Glutamatergic neuron (in vitro differentiated cells): ENCODE measurements around the gene RBM5. TPM values are rescaled to one million over a fixed set of nuclear protein-coding genes. Genes with fewer than 3 reads are reported as not detected.
A peak's percentile ranks its signal among the peaks of the same experiment; 100 is the strongest.

ENCODE experiments used
- DNase-seq: peaks from one replicate; pipeline ENCODE4 v3.0.0; 2022
- H3K27ac Mint-ChIP-seq: one replicate; pipeline ENCODE4 v1.8.0; 2020; ENCODE audit warnings: mild to moderate bottlenecking, mixed read lengths, inconsistent platforms; ENCODE audit not compliant: unreplicated experiment
- H3K27me3 Mint-ChIP-seq: one replicate; pipeline ENCODE4 v1.8.0; 2020; ENCODE audit warnings: mild to moderate bottlenecking, moderate library complexity, mixed read lengths, inconsistent platforms; ENCODE audit not compliant: unreplicated experiment
- H3K36me3 Mint-ChIP-seq: one replicate; pipeline ENCODE4 v1.8.0; 2020; ENCODE audit warnings: mild to moderate bottlenecking, mixed read lengths, inconsistent platforms; ENCODE audit not compliant: unreplicated experiment
- H3K4me1 Mint-ChIP-seq: one replicate; pipeline ENCODE4 v1.8.0; 2020; ENCODE audit warnings: mild to moderate bottlenecking, low read depth, mixed read lengths, inconsistent platforms; ENCODE audit not compliant: unreplicated experiment
- H3K4me3 Mint-ChIP-seq: one replicate; pipeline ENCODE4 v1.8.0; 2020; ENCODE audit warnings: mild to moderate bottlenecking, mixed read lengths, inconsistent platforms; ENCODE audit not compliant: unreplicated experiment
- H3K9me3 Mint-ChIP-seq: one replicate; pipeline ENCODE4 v1.8.0; 2020; ENCODE audit warnings: mild to moderate bottlenecking, moderate library complexity, mixed read lengths, inconsistent platforms; ENCODE audit not compliant: unreplicated experiment
- total RNA-seq: library from RNA; stranded (reverse); fragmentation: NEBNext Ultra II Directional; extraction: Animal tissue kit (Norgen Biotek cat#: 25700); gene quantifications from one replicate; pipeline ENCODE4 v1.2.1, GENCODE V29; 2021; ENCODE audit not compliant: unreplicated experiment
- TF ChIP-seq, protein P1 (sequence below): fragments of 200-600 bp; sonication (generic); IDR thresholded peaks from one replicate; pipeline ENCODE4 v1.5.0; 2021; ENCODE audit not compliant: partially characterized antibody, unreplicated experiment

Gene RBM5
- total RNA-seq, 1 donor from 2014 or later: 363 TPM

DNA sequence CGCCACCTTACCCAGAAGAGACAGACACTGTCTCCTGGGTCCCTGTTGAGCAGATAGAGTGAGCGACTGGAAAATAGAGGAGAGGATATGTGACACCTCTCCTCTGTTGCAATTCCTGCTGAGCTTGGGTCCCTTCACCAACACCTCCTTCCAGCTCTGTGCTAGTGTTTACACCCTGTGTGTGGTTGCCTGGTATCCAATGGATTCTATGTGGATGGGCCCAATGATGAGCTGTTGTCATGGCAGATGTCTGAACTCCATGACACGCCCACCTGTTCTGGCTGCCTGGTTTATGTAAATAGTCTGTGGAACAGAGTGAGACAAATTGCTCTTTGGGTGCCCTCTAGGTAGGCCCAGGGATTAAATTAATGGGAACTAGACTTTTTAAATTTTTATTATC, 23.7 kb downstream of the RBM5 start:
- Mint-ChIP-seq H3K27ac (no peak overlapping the region), H3K27me3 (peaks cover 5% of the 10 kb centered on the region), H3K4me1 (no peaks in the 10 kb centered on the region), H3K4me3 (no peak overlapping the region), H3K9me3 (peaks cover 5% of the 10 kb centered on the region), H3K36me3 (peaks cover 6% of the 10 kb centered on the region)
- no peak for DNase-seq
- TF ChIP-seq, protein P1, sequence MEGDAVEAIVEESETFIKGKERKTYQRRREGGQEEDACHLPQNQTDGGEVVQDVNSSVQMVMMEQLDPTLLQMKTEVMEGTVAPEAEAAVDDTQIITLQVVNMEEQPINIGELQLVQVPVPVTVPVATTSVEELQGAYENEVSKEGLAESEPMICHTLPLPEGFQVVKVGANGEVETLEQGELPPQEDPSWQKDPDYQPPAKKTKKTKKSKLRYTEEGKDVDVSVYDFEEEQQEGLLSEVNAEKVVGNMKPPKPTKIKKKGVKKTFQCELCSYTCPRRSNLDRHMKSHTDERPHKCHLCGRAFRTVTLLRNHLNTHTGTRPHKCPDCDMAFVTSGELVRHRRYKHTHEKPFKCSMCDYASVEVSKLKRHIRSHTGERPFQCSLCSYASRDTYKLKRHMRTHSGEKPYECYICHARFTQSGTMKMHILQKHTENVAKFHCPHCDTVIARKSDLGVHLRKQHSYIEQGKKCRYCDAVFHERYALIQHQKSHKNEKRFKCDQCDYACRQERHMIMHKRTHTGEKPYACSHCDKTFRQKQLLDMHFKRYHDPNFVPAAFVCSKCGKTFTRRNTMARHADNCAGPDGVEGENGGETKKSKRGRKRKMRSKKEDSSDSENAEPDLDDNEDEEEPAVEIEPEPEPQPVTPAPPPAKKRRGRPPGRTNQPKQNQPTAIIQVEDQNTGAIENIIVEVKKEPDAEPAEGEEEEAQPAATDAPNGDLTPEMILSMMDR: no peak

DNA sequence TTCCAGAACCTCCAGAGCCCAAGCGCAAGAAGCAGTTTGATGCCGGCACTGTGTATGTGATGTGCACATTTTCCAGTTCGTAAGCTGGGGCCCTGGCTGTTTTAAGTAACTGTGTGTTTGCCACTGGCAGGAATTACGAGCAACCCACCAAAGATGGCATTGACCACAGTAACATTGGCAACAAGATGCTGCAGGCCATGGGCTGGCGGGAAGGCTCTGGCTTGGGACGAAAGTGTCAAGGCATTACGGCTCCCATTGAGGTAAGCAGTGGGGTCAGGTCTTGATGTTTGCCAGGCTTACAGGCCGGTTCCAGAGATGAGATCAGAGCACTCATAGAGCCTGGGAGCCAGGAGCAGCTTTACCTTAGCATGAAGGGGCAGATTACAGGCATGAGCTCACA, 28.4 kb downstream of the RBM5 start:
- peaks cover 7% of the 10 kb centered on the region for H3K4me1 Mint-ChIP-seq
- TF ChIP-seq, protein P1: no peak
- H3K4me3 Mint-ChIP-seq: no peak overlapping the region
- H3K36me3 Mint-ChIP-seq: peaks cover 6% of the 10 kb centered on the region
- no peak for DNase-seq
- no peak overlapping the region for H3K27ac Mint-ChIP-seq
- H3K9me3 Mint-ChIP-seq: peaks cover 8% of the 10 kb centered on the region
- peaks cover 7% of the 10 kb centered on the region for H3K27me3 Mint-ChIP-seq

DNA sequence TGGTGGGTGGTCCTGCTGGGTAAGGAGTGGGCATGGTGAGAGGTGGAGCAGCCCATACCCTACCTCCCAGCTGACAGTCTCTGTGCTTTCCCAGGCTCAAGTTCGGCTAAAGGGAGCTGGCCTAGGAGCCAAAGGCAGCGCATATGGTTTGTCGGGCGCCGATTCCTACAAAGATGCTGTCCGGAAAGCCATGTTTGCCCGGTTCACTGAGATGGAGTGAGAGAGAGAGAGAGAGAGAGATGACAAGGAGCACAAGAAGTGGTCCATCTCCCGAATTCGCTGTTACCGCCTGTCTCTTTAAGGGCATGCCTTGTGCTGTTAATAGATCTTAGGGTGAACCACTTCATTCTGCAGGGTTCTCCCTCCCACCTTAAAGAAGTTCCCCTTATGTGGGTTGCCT, 29.5 kb downstream of the RBM5 start:
- peaks cover 6% of the 10 kb centered on the region for H3K36me3 Mint-ChIP-seq
- peak overlapping the region; percentile 4 for H3K27ac Mint-ChIP-seq

DNA sequence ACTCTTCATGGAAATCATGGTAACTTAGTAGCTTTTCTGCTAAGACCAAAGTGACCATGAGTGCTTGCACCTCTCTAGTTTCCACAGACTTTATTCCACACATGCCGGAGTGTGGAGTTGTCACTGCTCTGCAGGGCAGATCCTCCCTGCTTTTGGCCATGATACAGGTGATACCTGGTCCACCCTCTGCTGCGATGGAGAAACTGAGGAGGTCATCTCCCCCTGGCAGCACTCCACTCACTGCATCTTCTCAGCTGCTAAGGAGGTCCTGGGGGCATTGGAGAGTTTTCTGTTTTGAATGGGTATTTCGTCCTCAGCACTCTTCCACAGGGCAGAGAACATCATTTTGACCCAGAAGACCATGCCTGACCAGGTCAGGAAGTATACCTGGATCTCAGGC, 31.1 kb downstream of the RBM5 start:
- H3K9me3 Mint-ChIP-seq: peaks cover 13% of the 10 kb centered on the region
- TF ChIP-seq, protein P1: no peak
- peaks cover 6% of the 10 kb centered on the region for H3K36me3 Mint-ChIP-seq
- H3K27me3 Mint-ChIP-seq: peaks cover 12% of the 10 kb centered on the region
- no peak for DNase-seq
- no peak overlapping the region for H3K27ac Mint-ChIP-seq
- no peak overlapping the region for H3K4me3 Mint-ChIP-seq
- H3K4me1 Mint-ChIP-seq: peaks cover 14% of the 10 kb centered on the region

More for the DNA sequence above, 29.5 kb downstream of the RBM5 start:
- peaks cover 7% of the 10 kb centered on the region for H3K4me1 Mint-ChIP-seq
- peaks cover 12% of the 10 kb centered on the region for H3K9me3 Mint-ChIP-seq
- DNase-seq: no peak
- H3K27me3 Mint-ChIP-seq: peaks cover 12% of the 10 kb centered on the region
- no peak overlapping the region for H3K4me3 Mint-ChIP-seq
- TF ChIP-seq, protein P1: no peak

DNA sequence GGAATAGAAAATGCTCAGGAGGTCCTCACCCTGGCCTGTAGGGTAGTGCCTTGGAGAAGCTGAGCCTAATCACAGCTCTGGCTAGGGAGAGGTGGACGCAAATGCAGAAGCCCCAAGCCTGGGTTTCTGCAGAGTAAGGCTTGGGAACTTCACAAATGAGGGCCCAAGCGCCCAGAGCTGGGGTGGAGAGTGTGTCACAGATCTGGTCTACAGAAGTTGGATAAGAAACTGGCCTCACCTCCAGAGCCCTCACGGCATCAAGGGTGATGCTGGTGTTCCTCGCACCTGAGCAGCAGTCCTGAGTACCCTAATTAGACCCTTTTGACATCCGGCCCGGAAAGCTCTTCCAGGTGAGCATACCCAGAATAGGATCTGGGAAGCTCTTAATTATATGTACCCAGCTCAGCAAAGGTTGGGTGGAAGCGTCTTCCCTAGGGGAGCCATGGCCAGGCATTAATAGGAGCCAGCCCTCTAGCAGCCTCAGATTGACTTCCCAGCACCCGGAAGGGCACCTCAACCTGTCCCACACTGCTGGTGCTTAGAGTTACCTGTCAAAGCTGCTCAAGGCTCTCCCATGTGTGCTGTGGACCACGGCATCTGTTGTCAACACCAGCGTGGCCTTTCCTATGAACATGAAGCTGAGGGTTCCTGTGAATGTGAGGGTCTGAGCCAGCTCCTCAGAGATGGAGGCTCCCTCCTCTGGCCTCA, 31.8 kb downstream of the RBM5 start:
- no peak for DNase-seq
- H3K27me3 Mint-ChIP-seq: peaks cover 12% of the 10 kb centered on the region
- H3K9me3 Mint-ChIP-seq: peaks cover 13% of the 10 kb centered on the region
- peaks cover 14% of the 10 kb centered on the region for H3K4me1 Mint-ChIP-seq
- no peak overlapping the region for H3K4me3 Mint-ChIP-seq
- H3K27ac Mint-ChIP-seq: peak overlapping the region; percentile 72
- TF ChIP-seq, protein P1: no peak
- H3K36me3 Mint-ChIP-seq: peaks cover 2% of the 10 kb centered on the region
